ENCODE measurements around the gene MEP1A.

MEP1A gene

DNA sequence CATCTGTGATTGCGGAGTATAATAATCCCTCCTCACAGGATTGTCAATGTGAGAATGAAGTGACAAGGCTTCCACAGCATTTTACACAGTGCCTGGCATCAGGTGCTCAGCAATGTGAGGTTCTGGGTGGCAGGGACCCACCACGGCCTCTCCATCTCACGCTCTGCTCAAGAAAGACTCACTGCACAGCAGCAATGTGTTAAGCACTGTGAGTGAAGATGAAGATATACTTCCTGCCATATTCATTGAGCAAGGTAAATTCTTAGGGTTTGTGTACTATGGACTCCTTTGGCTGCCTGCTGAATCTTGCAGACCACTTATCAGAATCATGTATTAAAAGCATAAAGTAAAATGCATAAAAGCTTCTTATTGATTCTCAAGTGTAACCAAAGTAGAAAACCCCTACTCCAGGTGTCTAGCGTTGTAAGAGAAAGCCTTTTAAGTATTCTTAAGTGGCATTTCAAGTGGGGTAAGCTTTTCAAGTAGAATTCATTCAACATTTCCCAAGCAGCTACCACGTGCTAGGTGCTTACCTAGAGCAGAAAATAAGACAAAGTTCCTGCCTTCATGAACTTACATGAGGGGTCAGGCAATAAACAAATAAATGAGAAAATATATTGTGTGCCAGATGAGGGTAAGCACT is 17.0 kb upstream of the MEP1A start:
- no peak for DNase-seq

DNA sequence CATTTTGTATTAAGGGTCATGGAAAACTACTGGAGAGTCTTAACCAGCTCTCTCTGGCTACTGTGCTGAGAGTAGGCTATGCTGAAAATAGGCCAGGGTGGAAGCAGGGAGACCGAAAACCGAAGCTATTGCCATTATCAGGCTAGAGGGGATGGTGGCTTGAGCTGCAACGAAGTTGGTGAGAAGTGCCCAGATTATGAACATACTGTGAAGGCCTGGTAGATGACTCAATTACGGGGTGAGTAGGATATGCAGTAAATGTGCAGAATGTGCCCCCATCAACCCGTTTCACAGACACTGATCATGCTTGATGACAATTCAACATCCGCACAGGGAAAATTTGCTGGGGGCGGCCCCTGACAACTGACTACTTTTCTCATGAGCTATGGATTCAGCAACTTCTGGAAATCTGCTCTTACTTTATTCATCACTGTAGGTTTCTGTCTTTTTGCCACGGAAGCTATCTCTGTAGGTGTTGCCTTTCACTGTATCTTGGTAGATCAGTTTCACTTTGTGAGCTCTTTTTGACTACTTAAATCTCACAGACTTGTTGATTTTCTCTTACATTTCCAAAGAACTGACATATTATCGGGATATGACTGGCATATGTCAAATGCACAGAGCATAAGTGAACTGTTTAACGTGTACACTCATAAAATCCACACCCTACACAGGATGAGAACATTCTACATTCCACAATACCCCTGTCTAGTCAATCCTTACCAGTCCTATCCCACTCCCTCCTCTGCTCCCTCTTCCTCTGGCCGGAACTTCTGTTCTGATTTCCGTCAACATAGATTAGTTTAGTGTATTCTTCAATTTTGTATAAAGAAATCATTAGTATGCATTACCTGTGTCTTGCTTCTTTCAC is 15.5 kb upstream of the MEP1A start:
- no peak for DNase-seq

DNA sequence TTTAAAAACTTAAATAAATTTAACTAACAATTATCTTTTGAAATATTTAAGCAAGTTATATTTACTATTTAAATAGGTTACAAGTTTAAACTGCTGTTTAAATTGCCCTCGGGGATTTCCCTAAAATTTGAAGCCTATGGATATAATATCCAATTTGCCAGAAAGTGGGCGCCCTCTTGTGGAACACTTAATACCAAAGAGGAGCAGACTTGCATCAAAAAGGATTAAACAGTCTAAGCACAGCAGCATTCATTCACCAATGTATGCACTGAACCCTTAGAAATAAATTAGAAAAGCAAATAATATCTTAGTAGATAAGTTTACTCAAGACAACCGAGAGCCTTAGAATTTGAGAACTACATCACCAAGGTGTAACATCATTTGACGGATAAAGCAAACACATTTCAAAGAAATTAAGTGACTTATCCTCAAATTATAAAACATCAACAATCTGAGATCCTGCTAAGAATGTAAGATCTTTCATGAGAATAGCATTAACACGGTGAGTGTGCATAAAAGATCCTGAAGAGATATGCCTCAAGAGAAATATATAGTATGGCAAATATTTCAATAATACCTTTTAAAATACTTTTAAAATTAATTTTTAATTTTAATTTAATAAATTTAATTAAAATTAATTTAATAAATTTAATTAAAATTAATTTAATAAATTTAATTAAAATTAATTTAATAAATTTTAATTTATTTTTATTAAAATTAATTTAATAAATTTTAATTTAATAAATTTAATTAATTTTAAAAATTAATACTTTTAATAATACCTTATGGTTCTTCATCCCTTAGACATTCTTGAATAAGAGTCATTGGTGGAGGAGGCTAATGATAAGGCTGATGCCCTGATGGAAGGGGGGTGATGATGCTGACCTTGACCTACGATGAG is 11.5 kb upstream of the MEP1A start:
- no peak for DNase-seq

DNA sequence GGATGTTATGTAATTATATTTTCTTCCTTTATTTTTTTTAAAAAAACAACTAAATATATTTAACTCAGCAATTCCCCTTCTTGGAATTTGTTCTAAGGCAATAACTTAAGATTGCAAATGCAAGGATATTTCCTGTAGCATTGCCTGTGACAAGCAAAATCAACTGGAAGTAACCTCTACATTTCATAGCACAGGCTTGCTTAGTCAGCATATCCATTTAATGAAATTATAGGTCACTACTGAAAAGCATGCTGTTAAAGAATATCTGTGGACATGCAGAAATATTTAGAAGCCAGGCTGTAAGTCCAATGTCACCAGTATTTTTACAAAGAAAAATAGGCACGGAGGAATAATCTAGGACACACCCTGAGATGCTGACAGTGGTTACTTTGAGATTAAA is 8.7 kb upstream of the MEP1A start:
- no peak for DNase-seq

DNA sequence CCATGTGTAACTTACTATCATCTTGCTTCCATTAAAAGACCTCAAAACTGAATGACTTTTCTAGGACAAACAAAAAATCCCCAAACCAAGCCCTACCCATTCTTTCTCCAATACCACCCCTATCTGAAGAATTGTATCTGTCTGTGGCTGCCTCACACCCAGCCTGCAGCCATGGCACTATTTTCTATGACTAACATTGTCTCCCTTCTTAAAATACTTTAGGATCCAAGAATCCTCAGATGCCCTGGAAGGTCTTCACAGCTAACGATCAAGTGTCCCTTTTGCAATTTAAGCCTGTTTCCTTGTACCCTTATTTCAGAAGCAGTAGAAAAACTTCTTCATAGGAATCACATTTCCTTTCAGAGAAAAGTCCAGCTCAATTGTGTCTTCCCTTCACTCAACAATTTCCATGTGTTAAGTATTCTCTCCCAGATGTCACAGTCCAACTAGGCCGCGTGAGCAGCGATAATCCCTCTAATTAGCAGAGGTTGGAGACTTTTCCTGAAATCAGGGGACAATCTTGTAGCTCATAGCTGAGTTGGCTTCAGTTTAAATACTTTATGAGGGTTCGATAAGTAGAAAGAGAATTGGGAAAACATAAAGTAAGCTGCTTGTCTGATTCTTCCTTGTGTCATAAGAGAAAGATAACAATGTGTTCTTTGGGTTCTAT is 5.2 kb upstream of the MEP1A start:
- DNase-seq = no peak

DNA sequence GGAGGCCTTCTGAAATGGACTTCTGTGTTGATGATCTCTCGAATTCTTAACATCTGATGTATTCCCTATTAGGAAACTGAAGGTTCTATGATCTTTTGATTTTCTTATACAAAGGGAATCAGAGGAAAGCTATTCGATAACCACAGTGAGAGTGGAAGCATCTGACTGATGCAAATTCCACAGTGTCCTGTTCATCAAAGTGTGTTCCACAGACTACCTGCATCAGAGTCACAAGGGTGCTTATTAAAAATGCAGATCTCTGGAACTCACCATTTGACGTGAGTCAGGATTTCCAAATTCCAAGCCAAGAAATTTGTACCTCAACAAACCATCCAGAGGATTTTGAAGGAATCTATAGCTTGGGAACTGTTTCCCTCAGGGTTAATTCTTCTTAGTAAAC is 4.4 kb upstream of the MEP1A start:
- no peak for DNase-seq

DNA sequence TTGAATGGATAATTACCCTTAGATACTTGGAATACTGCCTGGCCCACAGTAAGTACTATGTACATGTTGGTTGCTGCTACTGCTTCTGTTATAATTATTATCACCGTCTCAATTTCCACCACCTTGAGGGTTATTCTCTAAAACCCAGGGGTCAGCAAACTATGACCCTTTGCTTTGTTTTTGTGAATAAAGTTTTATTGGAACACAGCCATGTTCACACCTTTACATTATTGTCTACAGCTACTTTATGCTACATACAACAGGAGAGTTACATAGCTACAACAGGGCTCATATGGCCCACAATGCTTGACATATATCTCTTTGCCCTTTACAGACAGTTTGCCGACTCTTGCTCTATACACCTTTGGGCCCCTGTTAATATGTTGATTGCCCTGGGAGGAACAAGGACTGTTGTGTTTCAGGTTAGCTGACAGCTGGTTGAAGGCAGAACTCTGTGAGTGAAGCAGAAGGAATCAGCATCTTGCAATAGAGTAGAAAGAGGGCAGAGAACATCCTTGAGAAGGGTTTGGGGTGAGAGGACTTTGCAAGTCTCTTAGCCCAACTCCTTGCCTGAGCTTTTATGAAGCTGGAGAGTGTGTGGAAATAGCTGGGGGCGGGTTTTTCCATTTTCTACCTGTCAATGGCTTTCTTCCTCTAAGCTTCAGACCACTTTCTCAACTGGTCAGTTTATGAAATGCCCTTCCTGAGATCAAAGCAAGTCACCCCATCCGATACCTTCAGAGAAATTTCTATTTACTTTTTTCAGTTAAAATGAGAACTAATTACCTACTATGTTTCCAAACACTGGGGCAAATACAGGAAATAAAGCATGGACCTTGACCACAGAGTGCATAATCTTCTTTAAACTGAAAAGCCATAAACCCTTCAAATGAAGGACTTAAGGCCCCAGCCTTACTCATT is 3.5 kb upstream of the MEP1A start:
- DNase-seq = no peak

DNA sequence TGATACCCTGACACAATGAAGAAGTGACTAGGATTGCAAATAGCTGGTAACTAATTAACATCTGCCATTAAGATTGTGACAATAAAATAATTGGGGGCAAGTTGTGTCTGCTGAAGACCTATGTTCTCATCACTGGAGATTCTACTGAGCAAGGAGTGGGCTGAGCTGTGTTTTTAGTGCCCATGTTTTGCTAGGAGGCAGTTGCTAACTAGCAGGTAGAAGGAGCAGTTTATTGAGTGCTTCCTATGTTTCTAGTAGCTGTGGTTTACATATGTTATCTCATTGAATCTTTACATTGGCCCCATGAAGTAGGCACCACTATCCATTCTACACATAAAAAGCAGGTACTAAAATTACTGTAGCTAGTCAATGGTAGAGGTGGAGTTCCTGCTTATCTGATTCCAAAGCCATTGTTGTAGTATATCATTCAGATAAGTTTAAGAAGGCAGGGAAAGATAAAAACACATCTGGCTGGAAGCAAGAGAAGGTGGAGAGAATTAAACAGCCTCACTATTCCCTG is 2.8 kb upstream of the MEP1A start:
- no peak for DNase-seq

DNA sequence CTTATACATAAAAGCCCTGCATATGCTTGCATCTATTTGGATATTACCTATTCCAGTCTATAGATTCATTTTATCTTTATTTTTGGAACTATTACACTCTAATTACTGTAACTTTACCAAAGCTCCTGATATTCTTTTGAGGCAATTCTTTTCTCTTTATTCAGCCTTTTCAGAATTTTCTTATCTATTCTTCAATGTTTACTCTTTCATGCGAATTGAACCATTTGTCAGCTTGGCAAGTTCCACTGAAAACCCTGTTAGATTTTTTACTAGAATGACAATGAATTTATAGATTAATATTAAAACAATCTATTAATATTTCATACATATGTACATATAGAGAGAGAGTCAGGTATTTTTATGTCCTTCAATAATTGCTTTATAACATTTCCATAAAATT is 554 bp upstream of the MEP1A start:
- no peak for DNase-seq

DNA sequence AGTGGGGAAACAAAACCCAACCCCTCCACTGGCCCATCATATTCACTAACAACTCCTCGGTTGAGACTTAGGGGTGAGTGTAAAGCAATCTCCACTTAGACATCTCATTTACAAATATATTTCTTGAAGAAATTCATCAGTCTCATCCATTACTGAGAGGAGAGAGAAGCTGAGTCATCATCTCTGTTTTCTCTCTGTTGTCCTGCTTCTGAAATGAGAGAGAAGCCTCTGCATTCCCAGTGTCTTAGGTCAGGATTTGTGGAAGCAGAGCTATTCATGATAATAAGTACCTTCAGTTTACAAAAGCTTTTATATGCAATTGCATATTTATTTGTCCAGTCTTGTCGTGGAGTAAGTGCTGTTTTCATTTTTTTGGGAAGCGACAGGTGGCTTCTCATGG is 879 bp downstream of the MEP1A start:
- no peak for DNase-seq

DNA sequence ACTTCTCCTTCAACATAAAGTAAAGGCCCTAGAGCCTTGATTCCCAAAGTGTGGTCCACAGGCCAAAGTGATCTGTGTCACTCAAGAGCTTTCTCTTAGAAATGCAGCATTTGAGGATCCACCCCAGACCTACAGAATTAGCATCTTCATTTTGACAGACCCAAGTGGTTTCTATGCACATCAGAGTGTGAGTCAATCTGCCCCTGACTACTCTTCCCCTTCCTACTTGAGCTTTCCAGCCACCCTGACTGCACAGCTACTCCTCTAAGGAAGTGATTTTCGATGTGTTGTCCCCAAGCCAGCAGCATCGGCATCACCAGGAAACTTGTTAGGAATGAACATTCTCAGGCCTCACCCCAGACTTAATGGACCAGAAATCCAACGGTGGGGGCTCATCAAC is 2.6 kb downstream of the MEP1A start:
- no peak for DNase-seq

DNA sequence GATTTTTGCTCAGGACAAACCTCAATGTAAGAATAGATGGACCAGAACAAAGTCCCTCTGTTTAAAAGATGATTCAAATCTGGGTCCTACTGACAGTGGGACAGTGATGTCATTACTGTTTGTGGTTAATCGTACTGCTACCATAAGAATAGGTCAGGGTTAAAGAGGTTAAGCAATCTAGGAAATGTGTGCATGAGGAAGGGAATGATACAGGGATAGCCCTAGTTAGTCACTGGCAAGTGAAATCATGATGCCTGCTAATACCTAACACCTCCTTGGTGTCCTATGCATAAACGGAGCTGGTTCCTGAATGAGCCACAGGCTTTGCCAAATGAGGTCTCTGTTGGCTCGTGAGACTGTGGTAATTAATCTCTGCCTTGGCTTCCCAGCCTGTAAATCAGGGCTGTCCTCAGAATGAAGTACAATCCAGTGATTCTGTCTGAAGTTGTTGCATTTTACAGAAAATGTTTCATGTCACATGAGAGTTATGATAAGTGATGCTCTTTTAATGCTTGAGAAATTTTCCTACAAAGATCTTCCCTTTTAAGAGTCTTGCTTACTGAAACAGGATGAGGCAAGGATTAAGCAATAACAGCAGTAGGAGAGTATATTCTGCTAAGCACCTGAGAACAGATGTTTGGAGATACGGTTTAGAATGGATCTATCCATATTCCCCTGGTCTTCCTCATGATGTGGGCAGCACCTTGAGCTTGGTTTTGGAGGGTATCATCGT is 3.8 kb downstream of the MEP1A start:
- no peak for DNase-seq

DNA sequence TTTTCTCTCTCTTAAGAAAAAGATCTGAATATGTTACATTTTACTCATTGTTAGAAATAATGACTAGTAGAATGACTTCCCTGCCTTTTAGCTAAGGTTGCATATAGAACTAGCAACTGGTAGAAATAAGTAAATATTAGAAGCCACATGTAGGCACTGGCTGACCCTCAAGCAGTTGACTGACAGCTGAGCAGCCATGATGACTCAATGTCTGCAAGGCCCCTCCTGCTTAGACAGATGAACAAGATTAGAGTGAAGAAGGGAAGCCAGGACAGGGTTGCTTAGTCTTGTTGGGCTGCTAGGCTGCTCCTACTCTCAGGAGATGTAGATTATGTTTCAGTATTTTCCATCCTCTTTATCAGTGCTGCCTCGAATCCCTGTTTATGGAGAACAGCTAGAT is 6.5 kb downstream of the MEP1A start:
- no peak for DNase-seq

DNA sequence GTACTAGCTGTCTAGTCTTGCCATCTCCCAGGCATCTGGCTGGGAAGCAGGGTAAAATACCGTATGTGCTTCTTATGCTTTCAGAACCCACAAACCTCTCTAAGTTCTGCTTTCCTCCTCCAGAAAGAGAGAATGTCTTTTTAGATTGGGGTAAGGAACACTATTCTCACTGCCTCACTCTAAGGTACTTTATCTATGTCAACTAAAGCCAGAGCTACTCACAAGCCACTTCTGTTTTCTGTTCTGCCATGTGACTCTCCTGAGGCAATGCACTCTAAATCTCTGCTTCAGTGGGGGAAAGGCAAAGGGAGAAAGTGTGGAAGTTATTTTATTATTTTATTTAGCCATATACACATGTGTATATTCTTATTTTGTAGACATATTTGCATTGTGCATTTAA is 15.6 kb downstream of the MEP1A start:
- DNase-seq = no peak

DNA sequence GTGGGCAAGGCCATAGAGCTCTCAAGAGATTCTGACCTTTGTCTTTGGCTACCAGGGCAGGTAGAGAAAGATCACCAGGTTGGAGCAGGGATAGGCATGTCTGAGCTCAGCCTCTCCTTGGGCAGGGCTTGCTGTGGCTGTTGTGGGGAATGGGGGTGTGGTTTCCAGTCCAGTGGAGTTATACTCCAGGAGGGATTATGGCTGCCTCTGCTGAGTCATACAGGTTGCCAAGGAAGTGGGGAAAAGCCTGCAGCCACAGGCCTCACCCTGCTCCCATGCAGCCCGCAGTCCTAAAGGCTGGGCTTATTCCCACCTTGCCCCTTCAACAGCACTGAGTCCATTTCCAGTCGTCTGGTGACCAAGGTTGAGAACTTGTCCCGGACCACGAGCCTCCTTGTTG is 21.9 kb downstream of the MEP1A start:
- no peak for DNase-seq

DNA sequence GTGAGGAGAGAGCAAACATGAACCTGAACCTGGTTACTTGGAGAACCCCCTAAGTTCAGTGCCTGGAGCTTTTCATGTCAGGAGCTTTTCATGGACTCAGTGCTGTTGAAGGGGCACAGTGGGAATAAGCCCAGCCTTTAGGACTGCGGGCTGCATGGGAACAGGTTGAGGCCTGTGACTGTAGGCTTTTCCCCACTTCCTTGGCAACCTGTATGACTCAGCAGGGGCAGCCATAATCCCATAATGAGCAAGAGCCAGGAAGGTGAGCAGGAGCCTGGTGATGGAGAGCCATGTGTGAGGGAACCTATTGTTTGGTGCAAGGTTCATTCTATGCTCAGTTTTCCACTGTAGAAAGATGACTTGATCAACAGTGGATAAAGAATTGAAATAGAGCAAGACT is 23.4 kb downstream of the MEP1A start:
- DNase-seq = no peak

DNA sequence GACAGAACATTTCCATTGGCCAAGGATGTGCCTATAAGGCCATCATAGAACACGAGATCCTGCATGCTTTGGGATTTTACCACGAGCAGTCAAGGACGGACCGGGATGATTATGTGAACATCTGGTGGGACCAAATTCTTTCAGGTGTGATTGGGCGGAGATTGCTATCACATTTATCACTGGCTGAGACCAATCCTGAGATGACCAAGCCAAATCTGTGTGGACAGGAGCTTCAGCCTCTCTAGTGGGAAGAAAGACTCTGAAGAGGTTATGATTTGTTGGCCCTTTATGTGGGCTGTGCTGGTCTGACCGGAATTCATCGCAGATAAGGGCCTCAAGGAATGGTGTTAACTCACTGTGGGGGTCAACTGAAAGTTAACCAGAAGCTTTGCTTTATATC is 26.4 kb downstream of the MEP1A start:
- no peak for DNase-seq

DNA sequence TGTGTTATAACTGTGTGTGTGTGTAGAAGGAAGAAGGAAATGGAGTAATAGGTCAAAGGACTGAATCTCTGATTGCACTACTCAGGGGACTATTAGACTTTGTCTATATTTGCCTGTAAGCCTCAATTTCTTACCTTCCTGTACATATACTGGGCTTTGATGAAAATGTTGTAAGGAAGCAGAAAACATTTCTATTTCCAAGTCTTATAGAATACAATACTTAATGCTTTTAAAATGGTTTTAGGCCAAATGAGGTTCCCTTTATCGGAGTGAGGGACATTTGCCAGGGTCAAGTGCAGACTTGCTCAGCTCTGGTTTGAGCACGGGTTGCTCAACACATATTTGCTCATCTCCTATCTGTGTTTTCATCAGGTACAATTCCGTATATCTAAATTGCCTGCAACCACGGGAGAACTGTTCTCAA is 28.3 kb downstream of the MEP1A start:
- DNase-seq = no peak

DNA sequence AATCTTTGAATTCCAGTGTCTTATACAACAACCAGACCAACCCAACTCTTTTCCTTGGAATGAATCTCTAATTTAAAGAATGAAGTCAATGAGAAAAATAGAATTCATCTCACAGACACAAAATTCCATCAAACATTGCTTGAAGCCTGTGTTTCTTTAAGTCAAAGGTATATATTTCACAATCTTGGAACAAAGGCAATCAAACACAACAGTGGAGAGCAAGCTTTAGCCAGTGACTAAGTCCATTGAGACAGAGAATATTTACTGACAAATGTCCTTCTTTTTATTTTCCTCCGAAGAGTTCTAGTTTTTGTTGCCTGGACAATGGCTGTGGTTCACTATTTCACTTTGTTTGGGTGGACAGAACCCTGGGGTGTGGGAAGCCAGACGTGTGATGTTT is 35.8 kb downstream of the MEP1A start:
- no peak for DNase-seq

DNA sequence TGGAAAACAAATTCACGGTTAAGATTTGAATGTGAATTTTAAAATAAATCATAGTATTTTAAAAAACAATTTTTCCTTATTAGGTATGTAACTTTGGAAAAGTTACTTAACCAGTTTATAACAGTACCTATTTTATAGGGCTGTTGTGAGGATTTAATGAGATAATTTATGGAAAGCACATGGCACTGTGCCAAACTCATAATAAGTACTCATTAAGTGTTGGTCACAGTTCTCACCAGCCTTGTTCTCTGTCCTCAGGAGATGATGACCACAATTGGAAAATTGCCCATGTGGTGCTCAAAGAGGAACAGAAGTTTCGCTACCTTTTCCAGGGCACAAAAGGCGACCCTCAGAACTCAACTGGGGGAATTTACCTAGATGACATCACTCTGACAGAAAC is 39.6 kb downstream of the MEP1A start:
- no peak for DNase-seq

Measured in CD4-positive, alpha-beta T cell treated with Interleukin-17A for 4 hours (primary cell).